ENCODE results near the gene SAP30BP. TPM values are rescaled to one million over a fixed set of nuclear protein-coding genes. Genes with fewer than 3 reads are reported as not detected.
A peak's percentile ranks its signal among the peaks of the same experiment; 100 is the strongest.

Gene SAP30BP
- total RNA-seq, 4 donors from 2014 or later: 67.0 to 104 (median 86.3) TPM

DNA sequence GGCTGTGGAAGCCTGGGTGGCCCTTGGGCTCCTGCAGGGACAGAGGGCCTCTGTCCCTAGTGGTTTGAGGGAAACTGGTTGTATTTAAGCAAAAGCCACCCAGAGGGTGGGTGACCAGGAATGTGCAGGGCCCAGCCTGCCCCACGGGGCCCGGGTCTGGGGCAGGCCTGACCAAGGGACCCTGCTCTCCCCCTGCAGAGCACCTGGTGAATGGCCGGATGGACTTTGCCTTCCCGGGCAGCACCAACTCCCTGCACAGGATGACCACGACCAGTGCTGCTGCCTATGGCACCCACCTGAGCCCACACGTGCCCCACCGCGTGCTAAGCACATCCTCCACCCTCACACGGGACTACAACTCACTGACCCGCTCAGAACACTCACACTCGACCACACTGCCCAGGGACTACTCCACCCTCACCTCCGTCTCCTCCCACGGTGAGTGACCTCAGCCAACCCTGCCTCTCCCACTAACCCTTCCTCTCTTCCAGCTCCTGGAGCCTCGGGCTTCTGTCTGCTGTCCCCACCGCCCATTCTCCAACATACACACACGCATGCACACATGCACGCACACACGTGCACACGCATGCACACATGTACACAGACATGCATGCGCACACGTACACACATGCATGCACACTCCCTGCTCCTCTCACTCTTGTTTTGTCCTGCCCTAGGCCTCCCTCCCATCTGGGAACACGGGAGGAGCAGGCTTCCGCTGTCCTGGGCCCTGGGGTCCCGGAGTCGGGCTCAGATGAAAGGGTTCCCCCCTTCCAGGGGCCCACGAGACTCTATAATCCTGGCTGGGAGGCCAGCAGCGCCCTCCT, 87.5 kb downstream of the SAP30BP start:
- WGBS: 60% methylated on average over 27 of the region's 27 CpGs
- no peaks in the 10 kb centered on the region for H3K9me3 ChIP-seq
- peak in 1 of 2 donors; percentile 58 for DNase-seq (ENCODE audit: low spot score in 2 of 2)
- no peak overlapping the region for H3K27ac ChIP-seq
- H3K36me3 ChIP-seq: peaks cover 84% of the 10 kb centered on the region
- H3K4me3 ChIP-seq: no peak overlapping the region
- H3K27me3 ChIP-seq: no peaks in the 10 kb centered on the region
- H3K4me1 ChIP-seq: peaks cover 42% of the 10 kb centered on the region
- no peak for TF ChIP-seq EP300 (IDR thresholded peaks at IDR 0.05)
- no peak for TF ChIP-seq POLR2AphosphoS5 (IDR thresholded peaks at IDR 0.05)
- TF ChIP-seq, protein P1, sequence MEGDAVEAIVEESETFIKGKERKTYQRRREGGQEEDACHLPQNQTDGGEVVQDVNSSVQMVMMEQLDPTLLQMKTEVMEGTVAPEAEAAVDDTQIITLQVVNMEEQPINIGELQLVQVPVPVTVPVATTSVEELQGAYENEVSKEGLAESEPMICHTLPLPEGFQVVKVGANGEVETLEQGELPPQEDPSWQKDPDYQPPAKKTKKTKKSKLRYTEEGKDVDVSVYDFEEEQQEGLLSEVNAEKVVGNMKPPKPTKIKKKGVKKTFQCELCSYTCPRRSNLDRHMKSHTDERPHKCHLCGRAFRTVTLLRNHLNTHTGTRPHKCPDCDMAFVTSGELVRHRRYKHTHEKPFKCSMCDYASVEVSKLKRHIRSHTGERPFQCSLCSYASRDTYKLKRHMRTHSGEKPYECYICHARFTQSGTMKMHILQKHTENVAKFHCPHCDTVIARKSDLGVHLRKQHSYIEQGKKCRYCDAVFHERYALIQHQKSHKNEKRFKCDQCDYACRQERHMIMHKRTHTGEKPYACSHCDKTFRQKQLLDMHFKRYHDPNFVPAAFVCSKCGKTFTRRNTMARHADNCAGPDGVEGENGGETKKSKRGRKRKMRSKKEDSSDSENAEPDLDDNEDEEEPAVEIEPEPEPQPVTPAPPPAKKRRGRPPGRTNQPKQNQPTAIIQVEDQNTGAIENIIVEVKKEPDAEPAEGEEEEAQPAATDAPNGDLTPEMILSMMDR (IDR thresholded peaks at IDR 0.05): no peak
- no peak for TF ChIP-seq POLR2A (IDR thresholded peaks at IDR 0.05)

DNA sequence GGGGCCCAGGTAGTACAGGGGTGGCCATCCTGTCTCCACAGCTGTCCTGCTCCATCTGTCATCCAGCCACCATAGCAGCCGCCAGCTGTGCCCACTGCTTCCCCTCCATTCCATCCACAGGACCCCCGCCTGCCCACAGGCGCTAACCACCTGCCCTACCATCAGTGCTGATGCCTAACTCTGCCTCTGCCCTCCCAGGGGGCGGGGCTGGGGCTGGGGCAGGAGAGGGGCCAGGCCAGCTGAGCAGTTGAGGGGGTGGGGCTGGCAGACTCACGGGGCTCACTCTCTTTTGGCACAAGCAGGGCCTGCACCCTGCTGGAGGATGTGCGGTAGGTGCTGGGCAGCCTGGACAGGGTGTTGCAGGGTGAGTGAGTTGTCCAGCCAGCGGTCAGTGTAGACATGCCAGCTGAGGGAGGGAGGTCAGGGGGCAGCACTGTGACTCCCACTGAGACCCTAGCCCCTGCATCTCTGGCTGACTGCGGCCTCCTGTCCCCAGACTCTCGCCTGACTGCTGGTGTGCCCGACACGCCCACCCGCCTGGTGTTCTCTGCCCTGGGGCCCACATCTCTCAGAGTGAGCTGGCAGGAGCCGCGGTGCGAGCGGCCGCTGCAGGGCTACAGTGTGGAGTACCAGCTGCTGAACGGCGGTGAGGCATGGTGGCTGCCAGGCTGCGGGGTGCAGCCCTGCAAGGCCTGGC, 88.2 kb downstream of the SAP30BP start:
- 45% methylated on average over 14 of the region's 20 CpGs for WGBS
- no peak overlapping the region for H3K4me3 ChIP-seq
- peaks cover 78% of the 10 kb centered on the region for H3K36me3 ChIP-seq
- H3K27me3 ChIP-seq: no peaks in the 10 kb centered on the region
- H3K27ac ChIP-seq: no peak overlapping the region
- no peak for TF ChIP-seq POLR2A (IDR thresholded peaks at IDR 0.05)
- TF ChIP-seq, protein P1 (IDR thresholded peaks at IDR 0.05): no peak
- TF ChIP-seq EP300 (IDR thresholded peaks at IDR 0.05): no peak
- TF ChIP-seq POLR2AphosphoS5 (IDR thresholded peaks at IDR 0.05): no peak
- DNase-seq (ENCODE audit: low spot score in 2 of 2): peak in 1 of 2 donors; percentile 68
- no peaks in the 10 kb centered on the region for H3K9me3 ChIP-seq
- peaks cover 34% of the 10 kb centered on the region for H3K4me1 ChIP-seq

DNA sequence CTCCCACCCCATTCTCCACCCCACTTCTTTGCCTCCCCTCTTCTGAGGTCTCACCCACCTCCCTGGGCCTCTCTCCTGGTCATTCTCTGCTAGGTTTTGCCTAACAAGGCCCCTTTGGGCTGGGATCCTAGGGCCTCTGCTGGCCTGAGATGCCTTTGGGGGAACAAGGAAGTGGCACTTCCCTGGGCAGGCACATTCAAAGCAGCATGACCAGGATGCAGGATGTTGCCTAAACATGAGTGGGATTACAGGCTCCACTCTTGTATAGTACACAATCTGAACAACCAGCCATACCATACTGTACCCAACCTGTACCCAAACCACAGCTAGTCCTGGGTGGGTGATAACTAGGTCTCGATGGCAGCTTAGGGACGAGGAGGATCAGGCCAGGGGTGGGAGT, 88.9 kb downstream of the SAP30BP start:
- no peak for DNase-seq (ENCODE audit: low spot score in 2 of 2)
- peaks cover 72% of the 10 kb centered on the region for H3K36me3 ChIP-seq
- 100% methylated on average over 2 of the region's 2 CpGs for WGBS

DNA sequence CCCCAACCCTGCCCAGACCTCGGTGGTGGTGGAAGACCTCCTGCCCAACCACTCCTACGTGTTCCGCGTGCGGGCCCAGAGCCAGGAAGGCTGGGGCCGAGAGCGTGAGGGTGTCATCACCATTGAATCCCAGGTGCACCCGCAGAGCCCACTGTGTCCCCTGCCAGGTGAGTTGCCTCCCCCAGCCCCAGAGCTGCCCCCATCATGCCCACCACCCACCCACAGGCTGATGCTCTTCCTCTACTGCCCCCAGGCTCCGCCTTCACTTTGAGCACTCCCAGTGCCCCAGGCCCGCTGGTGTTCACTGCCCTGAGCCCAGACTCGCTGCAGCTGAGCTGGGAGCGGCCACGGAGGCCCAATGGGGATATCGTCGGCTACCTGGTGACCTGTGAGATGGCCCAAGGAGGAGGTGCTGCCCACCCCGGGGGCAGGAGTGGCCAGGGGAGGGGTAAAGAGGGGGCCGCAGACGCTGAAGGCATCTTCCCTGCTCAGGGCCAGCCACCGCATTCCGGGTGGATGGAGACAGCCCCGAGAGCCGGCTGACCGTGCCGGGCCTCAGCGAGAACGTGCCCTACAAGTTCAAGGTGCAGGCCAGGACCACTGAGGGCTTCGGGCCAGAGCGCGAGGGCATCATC, 89.4 kb downstream of the SAP30BP start:
- no peak for TF ChIP-seq EP300 (IDR thresholded peaks at IDR 0.05)
- 85% methylated on average over 8 of the region's 29 CpGs for WGBS
- H3K9me3 ChIP-seq: no peaks in the 10 kb centered on the region
- H3K4me1 ChIP-seq: peaks cover 32% of the 10 kb centered on the region
- DNase-seq (ENCODE audit: low spot score in 2 of 2): peak in 1 of 2 donors; percentile 70
- peaks cover 66% of the 10 kb centered on the region for H3K36me3 ChIP-seq
- no peaks in the 10 kb centered on the region for H3K27me3 ChIP-seq
- no peak overlapping the region for H3K4me3 ChIP-seq
- H3K27ac ChIP-seq: no peak overlapping the region

More for the DNA sequence above, 88.9 kb downstream of the SAP30BP start:
- Histone ChIP-seq H3K27me3 (no peaks in the 10 kb centered on the region), H3K4me3 (no peak overlapping the region), H3K4me1 (peaks cover 32% of the 10 kb centered on the region), H3K27ac (no peak overlapping the region), H3K9me3 (no peaks in the 10 kb centered on the region)
- no peak for TF ChIP-seq POLR2A (IDR thresholded peaks at IDR 0.05)
- TF ChIP-seq, protein P1 (IDR thresholded peaks at IDR 0.05): no peak
- no peak for TF ChIP-seq POLR2AphosphoS5 (IDR thresholded peaks at IDR 0.05)
- TF ChIP-seq EP300 (IDR thresholded peaks at IDR 0.05): no peak

DNA sequence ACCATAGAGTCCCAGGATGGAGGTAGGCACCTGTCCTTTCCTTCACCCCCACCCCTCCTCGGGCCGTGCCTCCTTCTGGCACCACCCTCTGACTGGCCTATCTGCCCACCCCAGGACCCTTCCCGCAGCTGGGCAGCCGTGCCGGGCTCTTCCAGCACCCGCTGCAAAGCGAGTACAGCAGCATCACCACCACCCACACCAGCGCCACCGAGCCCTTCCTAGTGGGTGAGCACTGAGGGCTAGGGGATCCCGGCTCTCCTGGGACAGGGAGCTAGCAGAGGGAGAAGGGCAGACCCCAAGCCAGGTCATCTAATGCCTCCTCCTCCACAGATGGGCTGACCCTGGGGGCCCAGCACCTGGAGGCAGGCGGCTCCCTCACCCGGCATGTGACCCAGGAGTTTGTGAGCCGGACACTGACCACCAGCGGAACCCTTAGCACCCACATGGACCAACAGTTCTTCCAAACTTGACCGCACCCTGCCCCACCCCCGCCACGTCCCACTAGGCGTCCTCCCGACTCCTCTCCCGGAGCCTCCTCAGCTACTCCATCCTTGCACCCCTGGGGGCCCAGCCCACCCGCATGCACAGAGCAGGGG, 90.0 kb downstream of the SAP30BP start:
- Histone ChIP-seq H3K27me3 (no peaks in the 10 kb centered on the region), H3K4me1 (peaks cover 32% of the 10 kb centered on the region), H3K4me3 (no peak overlapping the region), H3K27ac (no peak overlapping the region), H3K9me3 (no peaks in the 10 kb centered on the region), H3K36me3 (peaks cover 60% of the 10 kb centered on the region)
- TF ChIP-seq POLR2A (IDR thresholded peaks at IDR 0.05): no peak
- TF ChIP-seq POLR2AphosphoS5 (IDR thresholded peaks at IDR 0.05): no peak
- TF ChIP-seq, protein P1 (IDR thresholded peaks at IDR 0.05): no peak
- TF ChIP-seq EP300 (IDR thresholded peaks at IDR 0.05): no peak
- 83% methylated on average over 19 of the region's 21 CpGs for WGBS
- DNase-seq (ENCODE audit: low spot score in 2 of 2): no peak

Measured in suprapubic skin (tissue), 4 donors.